H9 (cell line): ENCODE data around the gene MUC5B. TPM values are rescaled to one million over a fixed set of nuclear protein-coding genes. Genes with fewer than 3 reads are reported as not detected.

Experiments used
- DNase-seq: peaks from one replicate; pipeline ENCODE4 v3.0.0-alpha.2; 2017
- H2AFZ ChIP-seq: one replicate; pipeline ENCODE4 v1.6.1; 2013; ENCODE audit warnings: mild to moderate bottlenecking, low read length, control low read depth, moderate library complexity
- H2AK5ac ChIP-seq: 2 replicates; pipeline ENCODE4 v1.6.1; 2013; ENCODE audit warnings: low read length, control low read depth, mixed read lengths; ENCODE audit not compliant: insufficient read length
- H2BK120ac ChIP-seq: one replicate; pipeline ENCODE4 v1.6.1; 2013; ENCODE audit warnings: low read depth, mild to moderate bottlenecking, low read length, control low read depth, inconsistent platforms; ENCODE audit not compliant: poor library complexity, severe bottlenecking
- H2BK12ac ChIP-seq: 2 replicates; pipeline ENCODE4 v1.6.1; 2013; ENCODE audit warnings: low read length, control low read depth, mixed read lengths, low read depth; ENCODE audit not compliant: insufficient read length
- H2BK15ac ChIP-seq: 2 replicates; pipeline ENCODE4 v1.6.1; 2013; ENCODE audit warnings: low read depth, low read length, control low read depth
- H2BK20ac ChIP-seq: one replicate; pipeline ENCODE4 v1.6.1; 2013; ENCODE audit warnings: low read depth, mild to moderate bottlenecking, low read length, control low read depth, inconsistent platforms; ENCODE audit not compliant: poor library complexity, severe bottlenecking
- H2BK5ac ChIP-seq: 2 replicates; pipeline ENCODE4 v1.6.1; 2013; ENCODE audit warnings: low read length, control low read depth, mixed read lengths; ENCODE audit not compliant: insufficient read length
- H3K14ac ChIP-seq: 2 replicates; pipeline ENCODE4 v1.6.1; 2013; ENCODE audit warnings: low read length, control low read depth; ENCODE audit not compliant: insufficient read depth
- H3K18ac ChIP-seq: 2 replicates; pipeline ENCODE4 v1.6.1; 2013; ENCODE audit warnings: low read depth, mild to moderate bottlenecking, mixed read lengths, low read length, control low read depth; ENCODE audit not compliant: insufficient read length
- H3K23ac ChIP-seq: 2 replicates; pipeline ENCODE4 v1.6.1; 2013; ENCODE audit warnings: low read length, control low read depth, mixed read lengths, low read depth; ENCODE audit not compliant: insufficient read length
- H3K23me2 ChIP-seq: 2 replicates; pipeline ENCODE4 v1.6.1; 2013; ENCODE audit warnings: low read depth, mild to moderate bottlenecking, mixed read lengths, low read length, control low read depth; ENCODE audit not compliant: insufficient read length, poor library complexity, severe bottlenecking
- H3K27ac ChIP-seq: 2 replicates; pipeline ENCODE4 v1.5.1; 2013; ENCODE audit warnings: low read length, control low read depth, mixed read lengths, low read depth; ENCODE audit not compliant: insufficient read length
- H3K27me3 ChIP-seq: 2 replicates; pipeline ENCODE4 v1.6.1; 2013; ENCODE audit warnings: low read length, control low read depth, inconsistent platforms; ENCODE audit not compliant: insufficient read depth
- H3K4ac ChIP-seq: 2 replicates; pipeline ENCODE4 v1.6.1; 2013; ENCODE audit warnings: low read depth, mild to moderate bottlenecking, control low read depth, inconsistent platforms, low read length, moderate library complexity
- H3K4me1 ChIP-seq: 2 replicates; pipeline ENCODE4 v1.6.1; 2013; ENCODE audit warnings: low read length, control low read depth, inconsistent platforms; ENCODE audit not compliant: insufficient read depth
- H3K4me2 ChIP-seq: 2 replicates; pipeline ENCODE4 v1.6.1; 2013; ENCODE audit warnings: low read length, control low read depth, mixed read lengths; ENCODE audit not compliant: insufficient read length, insufficient read depth
- H3K56ac ChIP-seq: 2 replicates; pipeline ENCODE4 v1.6.1; 2013; ENCODE audit warnings: low read depth, mild to moderate bottlenecking, mixed read lengths, low read length, control low read depth; ENCODE audit not compliant: insufficient read length
- H3K79me1 ChIP-seq: 2 replicates; pipeline ENCODE4 v1.6.1; 2013; ENCODE audit warnings: low read depth, mild to moderate bottlenecking, moderate library complexity, low read length, control low read depth, inconsistent platforms; ENCODE audit not compliant: insufficient read depth, poor library complexity, severe bottlenecking
- H3K79me2 ChIP-seq: 2 replicates; pipeline ENCODE4 v1.6.1; 2013; ENCODE audit warnings: low read length, control low read depth, inconsistent platforms; ENCODE audit not compliant: insufficient read depth
- H3K9ac ChIP-seq: 2 replicates; pipeline ENCODE4 v1.6.1; 2013; ENCODE audit warnings: low read length, control low read depth, mixed read lengths; ENCODE audit not compliant: insufficient read length; ENCODE audit errors: extremely low read depth
- H3K9me3 ChIP-seq: one replicate; pipeline ENCODE4 v1.6.1; 2013; ENCODE audit warnings: low read depth, low read length, inconsistent platforms; ENCODE audit not compliant: control insufficient read depth
- H3T11ph ChIP-seq: one replicate; pipeline ENCODE4 v1.6.1; 2013; ENCODE audit warnings: mild to moderate bottlenecking, low read length, control low read depth, inconsistent platforms
- H4K20me1 ChIP-seq: one replicate; pipeline ENCODE4 v1.6.1; 2013; ENCODE audit not compliant: control insufficient read depth, insufficient read length, insufficient read depth
- H4K5ac ChIP-seq: 2 replicates; pipeline ENCODE4 v1.6.1; 2013; ENCODE audit warnings: low read depth, mild to moderate bottlenecking, mixed read lengths, low read length, control low read depth; ENCODE audit not compliant: insufficient read length
- H4K8ac ChIP-seq: replicated peaks from 2 replicates; pipeline ENCODE4 v1.6.1; 2013; ENCODE audit warnings: low read length, control low read depth, mixed read lengths, low read depth; ENCODE audit not compliant: insufficient read length
- H4K91ac ChIP-seq: 2 replicates; pipeline ENCODE4 v1.6.1; 2013; ENCODE audit warnings: low read depth, mild to moderate bottlenecking, moderate library complexity, mixed read lengths, low read length, control low read depth; ENCODE audit not compliant: insufficient read length
- H3K27ac Mint-ChIP-seq, 3 experiments: 2 replicates in 2 of 3; 3 replicates in 1 of 3; pipeline ENCODE4 v1.8.0; 2020 to 2021; ENCODE audit warnings: mixed read lengths in 3 of 3, mild to moderate bottlenecking in 1 of 3, moderate library complexity in 1 of 3
- H3K27me3 Mint-ChIP-seq: 2 replicates; pipeline ENCODE4 v1.8.0; 2021; ENCODE audit warnings: low read depth, mild to moderate bottlenecking, moderate library complexity, mixed read lengths
- H3K36me3 Mint-ChIP-seq, 3 experiments: 2 replicates in 2 of 3; 3 replicates in 1 of 3; pipeline ENCODE4 v1.8.0; 2020 to 2021; ENCODE audit warnings: low read depth in 3 of 3, mixed read lengths in 3 of 3; ENCODE audit not compliant: insufficient read depth in 1 of 3
- H3K4me1 Mint-ChIP-seq, 2 experiments: 2 replicates each; pipeline ENCODE4 v1.8.0; 2020; ENCODE audit warnings: mixed read lengths in 2 of 2
- H3K4me3 Mint-ChIP-seq, 2 experiments: 2 replicates in 1 of 2; 3 replicates in 1 of 2; pipeline ENCODE4 v1.8.0; 2020 to 2021; ENCODE audit warnings: mild to moderate bottlenecking in 2 of 2, mixed read lengths in 2 of 2, moderate library complexity in 1 of 2
- H3K9me3 Mint-ChIP-seq, 2 experiments: 2 replicates in 1 of 2; 3 replicates in 1 of 2; pipeline ENCODE4 v1.8.0; 2020; ENCODE audit warnings: mild to moderate bottlenecking in 2 of 2, mixed read lengths in 2 of 2, moderate library complexity in 1 of 2
- CTCF ChIP-seq: fragments of 200-600 bp; sonication (generic); conservative IDR thresholded peaks from 3 replicates; pipeline ENCODE4 v1.8.0; 2021; ENCODE audit warnings: antibody characterized with exemption, mild to moderate bottlenecking
- WGBS: extraction: QIAGEN DNeasy Blood & Tissue Kit; methylation state at CpG from one replicate; pipeline ENCODE4 v1.1.7; 2013; ENCODE audit warnings: missing lambda C conversion rate, low lambda C conversion rate, mixed read lengths; ENCODE audit not compliant: insufficient read length; ENCODE audit errors: extremely low coverage; 5-methylcytosine and 5-hydroxymethylcytosine counted together
- total RNA-seq: library from RNA; stranded (reverse); gene quantifications from 2 replicates; pipeline ENCODE4 v1.2.1, GENCODE V29; 2021

MUC5B gene
- total RNA-seq, 1 experiment from 2014 or later = not detected

DNA sequence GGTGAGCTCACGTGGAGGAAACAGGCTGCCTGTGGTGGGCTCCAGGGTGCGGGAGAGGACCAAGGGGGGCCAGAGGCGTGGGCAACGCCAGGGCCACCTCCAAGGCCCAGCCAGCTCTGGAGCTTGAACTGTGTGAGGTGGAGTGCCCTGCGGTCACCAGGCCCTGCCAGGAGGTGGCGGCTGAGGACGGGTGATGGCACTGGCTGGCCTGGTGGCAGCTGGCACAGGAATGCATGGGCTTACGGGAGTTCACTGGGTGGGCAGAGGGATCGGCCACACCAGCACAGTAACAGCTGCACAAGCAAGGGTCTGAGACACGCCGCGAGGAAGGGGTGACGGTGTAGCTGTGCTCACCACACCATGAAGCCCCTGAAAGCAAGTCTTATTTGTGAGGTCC is 70.8 kb downstream of the MUC5B start:
- no peaks in the 10 kb centered on the region for H3K27me3 Mint-ChIP-seq
- no peaks in the 10 kb centered on the region for H3K79me2 ChIP-seq
- no CpG with 5 or more reads among the region's 13 CpGs for WGBS

More for the DNA sequence above, 70.8 kb downstream of the MUC5B start:
- Histone ChIP-seq H3K79me1 (peaks cover 4% of the 10 kb centered on the region), H3K18ac (no peak overlapping the region), H3K9me3 (no peaks in the 10 kb centered on the region), H3K4me2 (no peak overlapping the region), H4K20me1 (no peaks in the 10 kb centered on the region), H3K4me1 (no peaks in the 10 kb centered on the region), H3K56ac (no peak overlapping the region), H4K8ac (no peak overlapping the region), H3K14ac (no peak overlapping the region), H2BK12ac (no peak overlapping the region), H2AK5ac (no peak overlapping the region), H2BK5ac (no peak overlapping the region), H3K27me3 (no peaks in the 10 kb centered on the region), H4K91ac (no peak overlapping the region), H3T11ph (no peak overlapping the region), H3K23me2 (no peaks in the 10 kb centered on the region), H2BK120ac (no peak overlapping the region), H3K23ac (no peak overlapping the region), H4K5ac (no peak overlapping the region), H2AFZ (no peak overlapping the region), H3K27ac (no peak overlapping the region), H2BK20ac (no peak overlapping the region), H3K9ac (no peak overlapping the region), H3K4ac (no peak overlapping the region), H2BK15ac (no peak overlapping the region)
- Mint-ChIP-seq H3K27ac (no peak overlapping the region), H3K9me3 (no peaks in the 10 kb centered on the region; a peak in 1 of 5 replicates), H3K4me1 (no peaks in the 10 kb centered on the region; a peak in 1 of 4 replicates), H3K36me3 (peaks cover 3 to 36% (median 15%) of the 10 kb centered on the region in 3 experiments; a peak in 5 of 7 replicates), H3K4me3 (no peak overlapping the region)
- peak; percentile 50; the same call in 2 of the 3 replicates for TF ChIP-seq CTCF
- DNase-seq = no peak
